ENCODE results near the gene RFLNA.
A peak's percentile ranks its signal among the peaks of the same experiment; 100 is the strongest.
"Not testable (repeated sequence)": the region's sequence is repeated elsewhere in the genome, so short reads cannot be mapped to it uniquely, and the experiment has no call there.

RFLNA gene

GRCh38 chr12:124283326-124283725 lies 11.6 kb upstream of the RFLNA start:
- DNase-seq, result no peak

- DNase-seq, result no peak
These were observed 10.5 kb upstream of the RFLNA start for GRCh38 chr12:124284368-124284767.

GRCh38 chr12:124286414-124286813 lies 8.5 kb upstream of the RFLNA start:
- DNase-seq, result no peak

GRCh38 chr12:124286971-124287370 lies 7.9 kb upstream of the RFLNA start:
- DNase-seq, result no peak

- peak; percentile 14 to 33 for DNase-seq
These were observed 5.0 kb upstream of the RFLNA start for GRCh38 chr12:124289634-124290600.

- no peak for DNase-seq
These were observed 2.5 kb upstream of the RFLNA start for GRCh38 chr12:124292385-124292784.

GRCh38 chr12:124293286-124294003 lies 1.4 kb upstream of the RFLNA start:
- DNase-seq, result no peak

GRCh38 chr12:124295431-124296058 lies 652 bp downstream of the RFLNA start:
- no peak for DNase-seq

GRCh38 chr12:124296295-124296915 lies 1.5 kb downstream of the RFLNA start:
- no peak for DNase-seq

GRCh38 chr12:124296916-124297351 lies 2.0 kb downstream of the RFLNA start:
- DNase-seq, result no peak

- no peak for DNase-seq
These were observed 2.5 kb downstream of the RFLNA start for GRCh38 chr12:124297389-124297788.

GRCh38 chr12:124297856-124298255 lies 3.0 kb downstream of the RFLNA start:
- DNase-seq, result no peak

GRCh38 chr12:124298685-124299410 lies 4.0 kb downstream of the RFLNA start:
- no peak for DNase-seq

- DNase-seq, result no peak
These were observed 4.9 kb downstream of the RFLNA start for GRCh38 chr12:124299628-124300388.

GRCh38 chr12:124300657-124301056 lies 5.8 kb downstream of the RFLNA start:
- not testable (repeated sequence) for DNase-seq

GRCh38 chr12:124301084-124301654 lies 6.3 kb downstream of the RFLNA start:
- DNase-seq, result no peak

GRCh38 chr12:124302241-124302806 lies 7.4 kb downstream of the RFLNA start:
- no peak for DNase-seq

GRCh38 chr12:124302807-124303578 lies 8.1 kb downstream of the RFLNA start:
- no peak for DNase-seq

- DNase-seq, result no peak
These were observed 8.9 kb downstream of the RFLNA start for GRCh38 chr12:124303579-124304313.

Data from inflammatory macrophage (primary cell).